HG02623 (cell line): ENCODE measurements around the gene TEX22.

ENCODE experiments used
- ATAC-seq: cut with Tn5 transposase; IDR thresholded peaks from one replicate; pipeline ENCODE4 v1.9.1; 2021; ENCODE audit warnings: moderate library complexity; ENCODE audit not compliant: unreplicated experiment

Gene TEX22

GRCh38 chr14:105452963-105453362, 54.6 kb downstream of the TEX22 start:
- no peak for ATAC-seq

GRCh38 chr14:105453847-105454246, 55.5 kb downstream of the TEX22 start:
- no peak for ATAC-seq

DNA sequence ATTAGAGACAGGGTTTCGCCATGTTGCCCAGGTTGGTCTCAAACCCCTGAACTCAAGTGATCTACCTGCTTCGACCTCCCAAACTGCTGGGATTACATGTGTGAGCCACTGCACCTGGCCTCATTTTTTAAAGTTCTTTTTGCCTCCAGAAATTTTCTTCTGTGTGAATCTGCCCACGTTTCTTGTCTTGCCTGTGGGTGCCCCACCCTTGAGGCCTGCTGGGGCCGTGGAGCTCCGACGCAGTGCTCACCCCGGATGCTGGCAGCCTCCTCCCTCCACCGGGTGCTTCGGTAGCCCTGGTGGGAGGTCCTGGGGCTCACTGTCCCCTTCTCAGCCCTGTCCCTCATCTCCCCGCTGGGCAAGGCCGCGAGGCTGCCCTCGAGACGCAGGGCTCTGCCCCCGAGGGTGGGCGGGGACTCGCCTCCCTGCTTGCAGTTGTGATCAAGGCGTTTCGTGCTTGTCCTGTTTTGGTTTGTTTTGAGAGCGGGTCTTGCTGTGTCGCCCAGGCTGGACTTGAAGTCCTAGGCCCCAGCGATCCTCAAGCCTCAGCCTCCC, 56.8 kb downstream of the TEX22 start:
- no peak for ATAC-seq

- ATAC-seq = no peak
Measured at GRCh38 chr14:105455766-105456660, 57.7 kb downstream of the TEX22 start.

DNA sequence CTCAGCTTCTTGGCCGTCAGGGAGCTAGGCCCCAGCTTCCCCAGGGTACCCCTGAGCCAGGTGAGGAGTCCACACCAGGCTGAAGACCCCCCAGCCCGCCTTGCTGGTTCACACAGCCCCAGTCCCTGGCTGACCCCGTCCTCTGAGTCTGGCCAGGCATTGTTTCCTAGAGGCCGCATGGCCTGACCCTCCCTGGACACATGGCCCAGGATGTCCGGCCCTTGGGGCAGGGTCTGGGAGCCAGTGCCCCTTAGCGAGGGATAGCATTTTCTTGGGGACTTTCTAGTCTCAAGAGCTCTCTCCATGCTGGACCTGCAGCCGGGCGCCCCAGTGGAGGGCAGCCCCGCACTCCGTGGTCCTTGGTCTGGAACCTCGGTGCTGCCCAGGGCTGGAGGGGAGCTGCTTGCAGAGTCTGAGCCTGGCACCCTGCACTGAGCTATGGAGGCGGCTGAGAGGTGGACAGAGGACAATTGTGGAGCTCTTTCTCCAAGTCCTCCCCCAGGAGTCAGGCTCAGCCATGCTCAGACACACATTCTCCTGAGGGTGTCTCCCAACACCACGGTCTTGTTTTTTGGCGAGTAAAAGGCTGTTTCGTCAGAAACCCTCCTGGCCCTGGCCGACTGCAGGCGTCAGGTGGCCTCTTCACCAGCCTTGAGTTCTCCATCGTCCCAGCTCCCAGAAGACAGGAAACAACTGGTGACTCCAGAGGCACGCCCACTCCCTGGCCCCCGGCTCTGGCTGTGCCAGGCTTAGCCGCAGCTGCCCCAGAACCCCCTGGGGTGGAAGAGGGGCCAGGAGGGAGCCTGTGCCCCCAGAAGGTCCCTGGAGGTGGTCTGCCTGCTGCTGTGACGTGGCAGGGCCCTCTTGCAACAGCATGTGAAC, 58.6 kb downstream of the TEX22 start:
- ATAC-seq = no peak

- no peak for ATAC-seq
Measured at GRCh38 chr14:105458010-105458409, 59.7 kb downstream of the TEX22 start.

- no peak for ATAC-seq
Measured at GRCh38 chr14:105458571-105458970, 60.2 kb downstream of the TEX22 start.

DNA sequence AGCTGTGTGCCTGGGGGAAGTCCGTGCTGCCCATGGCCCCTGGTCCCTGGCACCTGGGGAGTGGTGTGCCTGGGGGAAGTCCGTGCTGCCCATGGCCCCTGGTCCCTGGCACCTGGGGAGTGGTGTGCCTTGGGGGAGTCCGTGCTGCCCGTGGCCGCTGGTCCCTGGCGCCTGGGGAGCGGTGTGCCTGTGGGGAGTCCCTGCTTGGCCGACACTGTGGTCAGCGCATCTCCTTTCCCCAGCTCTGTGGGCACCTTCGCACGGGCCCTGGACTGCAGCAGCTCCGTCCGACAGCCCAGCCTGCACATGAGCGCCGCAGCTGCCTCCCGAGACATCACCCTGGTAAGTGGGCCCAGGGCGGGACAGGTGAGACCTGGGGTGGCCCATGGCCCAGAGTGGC, 61.8 kb downstream of the TEX22 start:
- ATAC-seq = no peak

DNA sequence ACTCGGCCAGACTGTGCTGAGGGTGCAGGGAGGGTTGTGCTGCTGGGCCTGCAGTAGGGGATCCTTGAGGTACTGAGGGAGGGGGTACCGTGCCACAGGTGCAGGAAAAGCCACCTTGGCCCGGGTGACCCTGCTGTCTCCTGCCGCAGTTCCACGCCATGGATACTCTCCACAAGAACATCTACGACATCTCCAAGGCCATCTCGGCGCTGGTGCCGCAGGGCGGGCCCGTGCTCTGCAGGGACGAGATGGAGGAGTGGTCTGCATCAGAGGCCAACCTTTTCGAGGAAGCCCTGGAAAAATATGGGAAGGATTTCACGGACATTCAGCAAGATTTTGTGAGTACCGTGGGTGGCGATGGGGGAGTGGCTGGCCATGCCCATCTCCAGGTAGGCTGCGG, 62.3 kb downstream of the TEX22 start:
- no peak for ATAC-seq

DNA sequence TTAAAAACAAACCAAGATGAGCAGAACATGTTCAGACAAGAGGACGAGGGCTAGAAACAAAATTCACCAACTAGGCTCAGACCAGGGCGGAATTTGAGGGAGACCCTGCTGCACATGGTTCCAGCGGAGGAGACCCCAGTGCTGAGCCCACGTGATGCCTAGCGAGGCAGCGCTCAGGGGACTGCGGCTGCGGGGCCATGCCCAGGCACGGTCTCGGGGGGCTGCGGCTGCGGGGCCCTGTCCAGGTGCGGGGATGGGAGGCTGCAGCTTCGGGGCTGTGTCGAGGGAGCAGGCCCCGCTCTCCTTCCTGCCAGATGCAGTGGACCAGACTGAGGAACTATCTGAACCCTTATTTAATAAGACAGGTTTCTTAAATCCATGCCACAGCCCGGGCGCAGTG, 63.6 kb downstream of the TEX22 start:
- no peak for ATAC-seq
